Tongue (tissue), 2 donors: ENCODE measurements around the gene KIAA1671. TPM values are rescaled to one million over a fixed set of nuclear protein-coding genes. Genes with fewer than 3 reads are reported as not detected.

Experiments
- DNase-seq: peaks from one replicate; pipeline ENCODE4 v3.0.0-alpha.2; 2015
- total RNA-seq: library from RNA; depleted of rRNA; stranded (reverse); fragments of >200 nt; gene quantifications from one replicate; pipeline ENCODE4 v1.2.3, GENCODE V29; 2014

KIAA1671 gene
- total RNA-seq, 1 donor from 2014 or later, result 31.7 TPM

DNA sequence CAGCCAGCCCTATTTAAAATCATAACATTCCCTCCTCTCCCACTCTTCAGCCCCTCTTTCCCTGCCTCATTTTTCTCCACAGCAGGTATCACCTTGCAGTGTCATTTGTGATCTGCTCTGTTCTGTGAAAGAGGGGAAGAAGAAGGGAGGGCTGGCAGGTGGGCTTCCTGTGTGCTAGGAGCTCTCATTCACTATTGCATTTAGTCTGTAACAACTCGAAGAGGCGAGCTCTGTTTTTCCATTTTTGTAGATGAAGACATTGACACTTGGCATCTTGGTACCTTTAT, 195.1 kb downstream of the KIAA1671 start:
- no peak for DNase-seq

DNA sequence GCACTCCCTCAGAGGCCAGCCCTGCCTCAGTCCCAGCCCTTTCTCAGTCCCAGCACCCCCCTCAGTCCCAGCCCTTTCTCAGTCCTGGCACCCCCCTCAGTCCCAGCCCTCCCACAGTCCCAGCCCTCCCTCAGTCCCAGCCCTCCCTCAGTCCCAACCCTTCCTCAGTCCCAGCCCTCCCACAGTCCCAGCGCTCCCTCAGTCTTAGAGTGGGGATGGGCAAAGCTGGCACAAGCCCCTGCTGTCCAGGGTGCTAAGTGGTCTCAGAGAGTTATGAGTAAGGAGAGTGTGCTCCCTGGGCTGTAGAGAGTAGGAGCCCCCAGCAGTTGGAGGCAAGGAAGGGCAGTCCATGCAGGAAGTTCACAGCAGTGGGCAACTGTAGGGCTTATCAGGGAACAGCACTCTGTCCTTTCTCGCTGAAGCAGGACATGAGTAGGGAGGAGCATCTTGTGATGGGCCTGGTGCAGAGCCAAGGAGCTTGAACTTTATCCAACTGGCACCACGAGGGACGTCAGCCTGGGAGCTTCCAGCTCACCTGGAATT, 195.7 kb downstream of the KIAA1671 start:
- DNase-seq, result peak; percentile 53

DNA sequence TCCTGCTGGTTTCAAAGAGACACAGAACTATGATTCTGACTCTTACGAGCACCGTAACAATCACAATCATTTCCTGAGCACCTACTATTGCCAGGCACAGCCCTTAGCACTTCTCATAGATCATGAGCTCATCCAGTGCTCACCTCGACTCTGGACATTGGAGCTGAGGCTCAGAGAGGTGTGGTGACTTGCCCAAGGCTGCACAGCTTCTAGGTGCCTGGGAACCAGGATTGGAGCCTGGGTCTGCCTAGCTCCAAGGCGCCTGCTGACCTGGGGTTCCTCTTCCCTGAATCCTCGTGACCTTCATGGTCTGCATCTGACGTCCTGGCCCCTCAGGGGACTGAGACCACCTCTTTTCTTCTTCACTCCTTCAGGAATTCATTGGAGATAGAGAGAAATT, 196.5 kb downstream of the KIAA1671 start:
- no peak for DNase-seq

DNA sequence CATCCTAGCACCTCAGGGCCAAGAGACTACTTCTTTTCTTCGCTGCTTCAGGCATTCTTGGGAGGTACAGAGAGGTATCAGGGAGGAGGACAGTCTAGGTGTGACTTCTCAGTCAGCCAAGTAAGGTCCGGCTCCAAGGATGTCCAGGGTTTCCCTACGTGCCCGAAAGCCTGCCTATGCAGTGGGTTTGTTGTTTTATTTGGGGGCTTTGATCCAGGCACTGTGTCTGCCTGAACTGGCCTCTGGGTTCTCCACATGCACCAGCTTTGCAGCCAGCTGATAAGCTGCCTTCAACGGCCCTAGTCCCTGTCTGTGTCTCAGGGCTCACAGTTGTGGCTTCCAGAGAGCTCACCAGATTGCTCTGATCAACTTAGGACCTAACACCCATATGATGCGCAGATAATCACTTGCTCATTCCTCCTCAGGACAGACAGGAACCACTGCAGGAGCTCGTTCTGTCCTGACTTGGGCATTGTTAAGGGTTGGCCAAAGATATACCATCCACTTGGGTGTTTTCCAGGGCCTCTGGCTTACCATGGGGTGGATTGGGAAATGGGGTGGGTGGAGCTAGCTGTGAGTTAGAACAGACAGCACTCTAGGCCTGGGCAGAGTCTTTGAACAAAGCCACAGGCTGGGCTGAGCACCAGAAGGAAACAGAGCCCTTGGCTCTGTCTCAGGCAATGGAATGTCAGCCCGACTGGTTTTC, 201.6 kb downstream of the KIAA1671 start:
- peak; percentile 77 for DNase-seq

DNA sequence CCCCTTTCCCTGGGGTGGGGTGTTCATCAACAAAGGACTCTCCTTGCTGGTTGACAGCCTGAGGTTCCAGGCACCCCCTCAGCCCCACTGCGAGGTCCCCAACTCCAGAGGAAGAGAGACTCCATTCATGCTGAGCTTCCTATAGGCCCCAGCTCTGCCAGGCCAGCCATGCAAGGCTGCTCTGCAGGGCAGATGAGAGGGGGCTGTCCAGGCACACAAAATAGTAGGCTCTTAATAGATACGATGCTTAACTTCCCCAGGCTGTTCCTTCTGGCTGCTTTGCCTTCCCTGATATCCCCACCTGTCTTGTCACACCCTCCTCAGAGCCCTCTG, 202.1 kb downstream of the KIAA1671 start:
- peak; percentile 38 for DNase-seq

DNA sequence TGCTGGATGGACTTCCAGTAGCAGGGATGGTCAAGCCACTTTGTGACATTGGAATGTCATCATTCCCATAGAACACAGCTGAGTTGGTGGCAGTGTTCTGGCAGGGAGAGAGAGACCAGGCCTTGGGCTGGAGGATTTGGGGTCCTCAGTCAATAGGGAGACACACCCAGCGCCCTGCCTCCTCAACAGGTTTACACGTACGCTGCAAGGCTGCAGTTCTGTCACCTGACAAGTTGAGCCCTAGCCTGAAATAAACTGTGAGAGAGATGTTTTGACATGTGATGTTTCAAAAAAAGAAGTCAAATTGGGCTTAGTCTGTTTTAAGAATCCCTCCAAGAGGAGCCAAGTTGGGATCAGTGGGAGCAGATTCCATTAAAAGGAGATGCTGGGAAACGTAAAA, 204.2 kb downstream of the KIAA1671 start:
- DNase-seq, result peak; percentile 63

DNA sequence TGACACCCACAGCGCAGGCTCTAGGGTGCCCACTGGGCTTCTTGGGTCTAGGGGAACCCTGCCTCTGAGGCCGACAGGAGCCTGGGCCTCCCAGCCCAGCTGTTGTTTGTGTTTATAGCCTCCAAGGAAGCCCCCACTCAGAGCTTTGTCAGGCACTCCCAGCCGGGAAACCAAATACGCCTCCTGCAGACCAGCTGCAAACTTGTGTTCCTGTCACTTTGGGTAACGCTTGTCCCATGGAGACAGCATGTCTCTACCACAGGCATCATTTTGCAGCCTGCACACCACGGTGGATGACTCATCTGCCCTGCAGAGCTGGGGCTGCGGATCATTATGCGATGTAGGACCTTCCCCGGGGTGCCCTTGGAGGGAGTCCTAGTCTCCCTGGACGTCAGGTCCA, 206.5 kb downstream of the KIAA1671 start:
- peak; percentile 93 for DNase-seq

DNA sequence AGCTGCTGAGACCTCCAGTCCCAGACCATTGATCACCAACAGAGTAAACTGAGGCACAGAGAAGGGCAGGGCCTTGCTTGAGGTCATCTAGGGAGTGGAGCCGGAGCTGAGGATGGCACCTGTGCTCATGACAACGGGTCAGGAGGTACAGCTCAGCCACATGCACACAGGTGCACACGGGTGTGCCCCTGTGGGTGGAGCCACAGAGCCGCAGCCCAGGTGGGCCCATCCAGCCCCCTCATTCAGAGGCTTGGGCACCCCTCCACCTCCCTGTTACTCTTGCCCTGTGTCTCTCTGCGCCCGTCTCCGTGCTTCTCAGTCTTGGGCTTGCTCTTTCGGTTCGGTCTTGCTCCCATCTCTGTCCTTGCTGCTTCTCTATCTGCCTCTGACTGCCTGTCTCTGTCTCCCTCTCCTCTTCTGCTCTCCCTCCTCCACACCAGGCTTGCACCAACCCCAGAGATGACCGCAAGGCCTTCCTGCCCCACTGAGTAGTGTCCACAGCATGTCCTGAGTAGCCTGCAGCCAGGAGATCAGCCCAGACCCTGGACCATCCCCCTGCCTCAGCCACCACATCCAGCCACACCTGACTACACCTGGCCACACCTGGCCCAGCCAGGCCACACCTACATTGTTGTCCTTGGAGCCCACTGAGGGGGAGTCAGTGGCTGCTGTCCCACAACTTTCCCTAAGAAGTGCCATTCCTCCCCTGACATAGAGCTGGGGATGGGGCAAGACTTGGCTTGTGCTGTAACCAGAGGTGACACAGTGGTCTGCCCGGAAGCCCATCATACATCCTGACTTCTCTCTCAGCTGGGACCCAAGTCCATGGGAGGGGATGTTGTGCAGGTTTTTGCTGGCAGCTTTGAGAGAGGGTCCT, 207.8 kb downstream of the KIAA1671 start:
- DNase-seq, result no peak

DNA sequence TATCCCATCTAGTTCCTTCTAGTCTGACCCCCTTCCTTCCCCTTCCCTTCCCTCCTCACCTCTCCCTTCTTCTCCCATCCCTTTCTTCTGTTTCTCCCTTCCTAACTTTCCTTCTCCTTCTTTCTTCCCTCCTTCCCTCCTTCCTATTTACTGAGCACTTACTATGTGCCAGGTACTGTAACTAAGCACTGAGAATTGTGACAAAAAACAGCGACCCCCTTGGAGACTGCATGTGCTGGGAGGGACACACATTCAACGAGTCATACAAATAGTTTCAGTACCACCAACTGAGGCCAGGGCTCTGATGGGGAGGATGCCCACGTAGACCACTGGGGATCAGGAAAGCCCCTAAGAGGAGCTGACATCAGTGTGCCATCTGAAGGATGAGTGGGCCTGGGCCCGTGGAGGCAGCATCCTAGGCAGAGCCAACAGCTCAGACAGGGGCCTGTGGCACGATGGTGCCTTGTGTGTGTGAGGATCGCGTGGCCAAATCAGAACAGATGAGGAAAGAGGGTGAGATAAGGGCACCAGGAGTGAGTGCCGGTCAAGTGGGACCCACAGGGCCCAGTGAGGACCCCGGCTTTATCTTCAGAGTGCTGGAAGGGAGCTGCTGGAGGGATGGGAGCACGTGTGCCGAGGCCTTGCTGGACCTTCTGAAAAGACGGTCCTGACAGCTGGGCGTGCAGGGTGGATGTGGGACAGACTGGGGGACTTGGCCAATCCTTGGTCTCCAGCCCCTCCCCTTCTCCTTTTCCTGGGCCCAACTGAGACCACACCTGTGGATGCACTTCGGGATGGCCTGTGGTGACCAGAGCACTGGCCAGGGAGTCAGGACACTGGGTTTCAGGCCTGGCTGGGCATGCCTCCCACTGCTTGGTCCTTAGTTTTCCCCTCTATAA, 208.8 kb downstream of the KIAA1671 start:
- no peak for DNase-seq

DNA sequence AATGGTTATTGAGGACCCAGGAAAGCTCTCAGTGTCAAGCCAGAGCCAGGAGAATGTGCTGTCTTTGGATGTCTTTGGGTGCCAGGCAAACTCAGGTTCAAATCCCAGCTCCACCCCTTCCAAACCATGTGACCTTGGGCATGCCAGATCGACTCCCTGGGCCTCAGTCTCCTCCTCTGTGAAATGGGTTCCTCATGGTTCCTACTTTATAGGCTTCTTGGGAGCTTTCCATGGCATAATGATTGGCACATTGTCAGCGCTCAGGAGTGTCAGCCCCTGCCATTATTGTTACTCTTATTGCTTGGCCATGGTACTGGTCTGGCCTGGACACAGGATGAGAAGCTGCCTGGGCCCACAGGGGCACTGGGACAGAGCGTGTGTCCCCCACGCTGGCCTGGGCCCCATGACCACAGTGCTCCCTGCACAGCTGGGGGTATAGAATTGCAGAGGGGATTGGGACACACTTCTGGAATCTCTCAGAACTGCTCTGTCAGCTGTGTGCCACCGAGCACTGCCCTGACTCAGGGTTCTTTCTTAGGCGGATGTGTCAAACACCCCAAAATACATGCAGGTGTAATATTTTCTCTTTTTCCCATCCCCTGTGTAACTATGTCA, 209.5 kb downstream of the KIAA1671 start:
- no peak for DNase-seq

DNA sequence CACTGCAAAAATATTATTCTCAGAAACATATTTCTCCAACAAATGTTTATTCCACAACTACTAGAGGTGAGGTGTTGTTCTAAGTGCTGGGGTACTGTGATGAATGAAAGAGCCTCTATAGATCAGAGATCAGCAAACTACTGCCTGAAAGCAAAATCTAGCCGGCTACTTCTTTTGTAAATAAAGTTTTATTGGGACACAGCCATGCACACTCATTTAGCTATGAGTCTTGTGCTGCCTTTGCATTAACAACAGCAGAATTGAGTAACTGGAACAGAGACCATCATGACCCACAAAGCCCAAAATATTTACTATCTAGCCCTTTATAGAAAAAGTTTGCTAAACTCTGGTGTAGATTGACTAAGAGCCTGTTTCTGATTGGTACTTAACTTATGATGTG, 210.0 kb downstream of the KIAA1671 start:
- no peak for DNase-seq

DNA sequence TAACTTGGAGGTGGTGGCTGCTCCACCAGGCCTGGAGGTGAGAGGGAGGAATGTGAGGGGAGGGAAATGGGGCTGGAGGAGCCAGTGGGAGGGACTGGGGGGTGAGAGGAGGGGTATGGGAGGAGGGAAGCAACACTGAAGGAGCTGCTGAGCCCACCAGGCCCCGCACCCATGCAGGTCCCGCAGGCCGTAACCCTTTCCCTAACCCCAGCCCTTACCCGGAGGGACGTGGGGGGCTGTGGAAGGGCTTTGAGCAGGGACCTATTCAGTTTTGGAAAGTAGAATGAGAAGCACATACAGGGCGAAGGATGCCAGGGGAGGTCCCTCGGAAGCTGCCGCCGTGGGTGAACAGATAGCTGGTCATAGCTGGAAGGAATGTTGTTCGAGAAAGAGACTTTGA, 213.3 kb downstream of the KIAA1671 start:
- no peak for DNase-seq

DNA sequence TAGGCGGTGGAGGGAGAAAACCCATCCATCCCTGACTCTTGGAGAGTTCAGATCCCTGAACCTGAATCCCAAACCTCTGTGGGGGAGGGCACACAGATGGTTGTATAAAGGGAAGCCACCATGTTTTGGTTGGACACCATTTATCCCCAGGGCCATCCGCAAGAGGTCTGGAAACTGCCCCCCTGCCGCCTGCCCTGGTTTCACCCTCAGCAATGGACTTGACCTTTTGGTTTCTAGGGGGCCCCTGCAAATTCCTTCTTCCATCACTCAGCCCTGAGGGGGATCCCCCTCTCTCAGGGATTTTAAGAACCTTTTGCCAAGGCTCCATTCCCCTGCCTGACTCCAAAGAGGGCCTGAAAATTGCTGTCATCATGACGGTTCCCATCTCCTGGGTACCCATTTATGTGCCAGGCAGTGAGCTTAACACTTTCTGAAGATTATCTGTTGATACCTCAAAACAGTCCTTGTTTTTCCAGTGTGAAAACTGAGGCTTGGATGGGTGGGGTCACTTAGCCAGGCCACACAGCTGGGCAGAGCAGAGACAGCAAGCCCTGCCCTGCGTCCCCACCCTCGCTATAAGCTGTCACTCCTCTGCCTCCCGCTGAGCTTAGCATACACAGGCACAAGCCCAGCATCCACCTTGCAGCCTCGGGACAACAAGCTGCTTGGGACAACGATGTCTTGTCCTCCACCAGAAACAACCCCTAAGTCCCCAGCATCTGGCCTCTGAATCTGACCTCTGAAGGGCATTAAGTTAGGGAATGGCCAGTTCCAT, 213.9 kb downstream of the KIAA1671 start:
- no peak for DNase-seq

DNA sequence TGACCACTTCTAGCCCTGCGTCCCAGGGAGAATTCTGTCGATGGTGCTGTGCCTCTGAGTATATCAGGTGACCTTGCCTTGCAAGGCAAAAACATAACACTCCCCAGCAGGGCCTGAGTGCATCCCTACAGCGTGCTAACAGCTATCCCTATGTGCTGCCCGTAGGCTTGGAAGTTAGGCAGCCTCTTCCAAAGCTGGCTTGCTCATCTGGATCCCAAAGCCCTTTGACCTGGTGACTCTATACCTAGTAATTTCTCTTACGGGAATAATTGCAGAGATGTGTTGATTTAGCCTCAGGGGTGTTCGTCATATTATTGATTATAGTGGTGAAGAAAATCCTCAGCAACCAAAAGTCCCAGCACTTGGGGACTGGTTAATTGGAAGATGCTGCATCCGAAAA, 214.6 kb downstream of the KIAA1671 start:
- DNase-seq, result no peak

DNA sequence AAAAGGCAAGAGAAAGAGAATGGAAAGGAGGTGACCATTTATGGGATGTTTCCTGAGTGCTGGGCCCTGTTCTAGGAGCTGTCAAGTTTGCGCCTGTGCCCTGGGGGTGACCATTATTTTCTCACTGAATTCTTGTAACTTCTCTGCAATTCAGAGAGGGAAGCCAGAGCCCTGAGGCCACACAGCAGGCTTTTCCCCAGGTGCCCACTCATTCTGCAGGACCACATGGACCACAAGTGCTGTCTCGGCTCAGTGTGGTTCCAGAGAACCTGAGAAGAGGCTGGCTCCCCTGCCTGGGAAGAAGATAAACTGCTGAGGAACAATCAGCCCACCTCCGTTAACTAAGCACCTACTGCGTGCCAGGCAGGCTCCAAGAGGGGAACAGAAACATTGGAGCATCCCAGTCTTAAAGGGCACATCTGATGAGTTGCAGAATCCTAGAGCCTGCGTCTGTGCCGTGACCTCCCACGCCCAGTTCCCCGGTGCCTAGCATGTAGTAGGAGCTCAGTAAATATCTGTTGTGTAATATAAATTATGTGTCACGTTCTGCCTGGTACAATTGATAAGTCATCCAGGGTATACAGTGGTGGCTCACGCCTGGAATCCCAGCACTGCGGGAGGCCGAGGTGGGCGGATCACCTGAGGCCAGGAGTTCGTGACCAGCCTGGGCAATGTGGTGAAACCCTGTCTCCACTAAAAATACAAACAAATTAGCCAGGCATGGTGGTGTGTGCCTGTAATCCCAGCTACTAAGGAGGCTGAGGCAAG, 215.5 kb downstream of the KIAA1671 start:
- no peak for DNase-seq

DNA sequence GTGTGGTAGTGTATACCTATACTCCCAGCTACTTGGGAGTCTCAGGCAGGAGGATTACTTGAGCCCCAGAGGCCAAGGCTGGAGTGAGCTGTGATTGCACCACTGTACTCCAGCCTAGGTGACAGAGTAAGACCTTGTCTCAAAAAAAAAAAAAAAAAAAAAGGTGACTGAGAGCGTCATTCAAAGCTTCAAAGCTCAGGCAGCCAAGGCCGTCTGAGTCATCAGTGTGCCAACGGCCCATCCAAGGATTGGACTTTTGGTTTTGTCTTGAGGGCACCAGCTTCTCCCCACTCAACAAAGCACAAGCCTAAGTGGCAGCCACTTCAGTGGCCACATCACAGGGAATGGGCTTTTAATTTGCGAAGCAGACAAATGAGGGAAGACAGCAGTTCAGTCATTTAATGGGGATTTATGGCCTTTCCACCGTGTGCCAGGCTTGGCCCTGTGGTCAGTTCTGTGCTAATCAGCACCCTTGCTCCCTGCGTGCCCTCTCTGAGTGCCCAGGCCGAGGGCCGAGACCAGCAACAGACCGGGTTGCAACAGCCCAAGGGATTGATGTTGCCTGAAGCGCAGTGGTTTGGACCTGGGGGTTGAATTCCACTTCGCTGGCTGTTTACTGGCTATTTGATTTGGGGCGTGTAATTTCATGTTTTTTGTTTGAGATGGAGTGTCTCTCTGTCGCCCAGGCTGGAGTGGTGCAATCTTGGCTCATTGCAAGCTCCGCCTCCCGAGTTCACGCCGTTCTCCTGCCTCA, 216.9 kb downstream of the KIAA1671 start:
- no peak for DNase-seq

DNA sequence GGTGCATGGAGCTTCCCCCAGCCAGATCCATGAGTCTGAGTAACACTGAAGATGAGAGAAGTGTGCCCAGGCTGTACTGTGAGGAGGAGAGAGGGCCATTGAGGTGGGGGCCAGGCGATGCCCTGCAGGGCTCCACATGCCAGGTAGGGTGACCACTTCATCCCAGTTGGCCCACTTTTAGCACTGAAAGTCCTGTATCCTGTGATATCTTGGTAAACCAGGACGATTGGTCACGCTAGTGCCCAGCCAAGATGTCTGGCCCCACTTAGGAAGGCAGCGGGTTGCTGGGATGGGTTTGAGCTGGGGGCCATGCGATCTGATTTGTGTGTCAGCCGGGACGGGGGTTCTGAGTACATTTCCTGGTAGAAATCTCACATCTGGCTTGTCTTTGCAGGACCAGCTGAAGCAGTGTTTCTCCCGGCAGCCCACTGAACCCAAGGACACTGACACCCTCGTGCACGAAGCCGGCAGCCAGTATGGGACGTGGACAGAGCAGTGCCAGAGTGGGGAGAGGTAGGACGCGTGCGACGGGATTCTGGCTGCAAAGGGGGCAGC, 218.0 kb downstream of the KIAA1671 start:
- no peak for DNase-seq

DNA sequence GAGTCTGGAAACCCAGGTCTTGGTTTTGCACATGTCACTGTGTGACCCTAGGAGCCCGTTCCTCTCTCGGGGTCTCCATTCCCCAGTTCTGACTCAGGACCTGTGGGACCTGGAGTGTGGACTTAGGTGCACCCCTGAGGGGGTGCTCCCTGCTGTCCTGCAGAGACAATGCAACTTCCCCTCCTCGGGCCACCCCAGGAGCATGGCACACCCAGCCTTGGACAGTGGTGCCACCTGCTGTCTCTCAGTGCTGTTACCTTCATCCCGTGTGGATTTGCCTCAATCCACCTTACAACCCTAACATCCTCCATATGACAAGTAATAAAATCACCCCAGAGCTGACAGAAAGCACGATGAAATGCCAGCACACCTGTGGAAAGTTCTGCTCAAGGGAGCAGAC, 219.6 kb downstream of the KIAA1671 start:
- no peak for DNase-seq

DNA sequence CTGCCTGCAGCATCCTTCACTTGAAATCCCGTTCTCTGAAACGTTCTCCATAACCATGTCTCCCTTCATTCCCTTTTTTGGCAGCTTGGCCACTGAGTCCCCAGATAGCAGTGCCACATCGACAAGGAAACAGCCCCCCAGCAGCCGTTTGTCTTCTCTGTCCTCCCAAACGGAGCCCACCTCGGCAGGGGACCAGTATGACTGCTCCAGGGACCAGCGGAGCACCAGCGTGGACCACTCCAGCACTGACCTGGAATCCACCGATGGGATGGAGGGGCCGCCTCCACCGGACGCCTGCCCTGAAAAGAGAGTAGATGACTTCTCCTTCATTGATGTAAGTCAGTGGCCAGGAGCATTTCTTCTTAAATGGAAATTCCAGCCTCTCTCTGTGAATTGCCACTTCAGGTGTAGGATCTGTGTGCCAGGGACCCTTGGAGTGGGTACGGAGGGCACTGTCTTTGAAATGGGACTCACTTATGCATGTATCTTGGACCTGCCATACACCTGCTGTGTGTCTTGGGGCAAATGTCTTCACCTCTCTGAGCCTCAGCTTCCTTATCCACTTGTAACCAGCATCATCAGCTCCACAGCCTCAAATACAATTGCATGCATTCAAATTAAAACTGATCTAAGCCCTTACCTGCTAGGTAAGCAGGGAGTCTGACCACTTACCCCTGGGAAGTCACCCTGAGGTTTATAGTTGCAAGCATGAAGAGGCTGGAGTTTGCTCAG, 221.8 kb downstream of the KIAA1671 start:
- no peak for DNase-seq
